Measurements from ENCODE around the gene PIP4K2B.

The PIP4K2B gene

GRCh38 chr17:38815576-38816193, 16.3 kb upstream of the PIP4K2B start:
- Mint-ChIP-seq H3K9me3 (no peaks in the 10 kb centered on the region), H3K4me3 (no peak overlapping the region), H3K27me3 (ENCODE audit: low read depth) (no peaks in the 10 kb centered on the region), H3K27ac (no peak overlapping the region), H3K36me3 (ENCODE audit: low read depth) (peaks cover 39% of the 10 kb centered on the region), H3K4me1 (no peaks in the 10 kb centered on the region)
- TF ChIP-seq CTCF (IDR thresholded peaks at IDR 0.05; ENCODE audit: unreplicated experiment in 3 of 3), result peak; percentile 15 to 22 (median 21)

GRCh38 chr17:38809828-38810227, 10.5 kb upstream of the PIP4K2B start:
- Mint-ChIP-seq H3K36me3 (ENCODE audit: low read depth) (peaks cover 60% of the 10 kb centered on the region), H3K27me3 (ENCODE audit: low read depth) (no peaks in the 10 kb centered on the region), H3K27ac (no peak overlapping the region), H3K9me3 (no peaks in the 10 kb centered on the region), H3K4me3 (no peak overlapping the region), H3K4me1 (no peaks in the 10 kb centered on the region)
- no peak for TF ChIP-seq CTCF (IDR thresholded peaks at IDR 0.05; ENCODE audit: unreplicated experiment in 3 of 3)

- no peak for TF ChIP-seq CTCF (IDR thresholded peaks at IDR 0.05; ENCODE audit: unreplicated experiment in 3 of 3)
- Mint-ChIP-seq H3K4me1 (peaks cover 31% of the 10 kb centered on the region), H3K27me3 (ENCODE audit: low read depth) (no peaks in the 10 kb centered on the region), H3K27ac (peak overlapping the region; percentile 66 to 93 (median 92)), H3K9me3 (no peaks in the 10 kb centered on the region), H3K4me3 (peak overlapping the region; percentile 83 to 85 (median 84)), H3K36me3 (ENCODE audit: low read depth) (peaks cover 60% of the 10 kb centered on the region)
These were observed 943 bp upstream of the PIP4K2B start for GRCh38 chr17:38800237-38800760.

GRCh38 chr17:38798614-38799500, 499 bp downstream of the PIP4K2B start:
- H3K4me1 Mint-ChIP-seq, result peaks cover 31% of the 10 kb centered on the region
- TF ChIP-seq CTCF (IDR thresholded peaks at IDR 0.05; ENCODE audit: unreplicated experiment in 3 of 3), result no peak
- no peaks in the 10 kb centered on the region for H3K9me3 Mint-ChIP-seq
- H3K36me3 Mint-ChIP-seq (ENCODE audit: low read depth), result peaks cover 61% of the 10 kb centered on the region
- H3K27me3 Mint-ChIP-seq (ENCODE audit: low read depth), result no peaks in the 10 kb centered on the region
- peak overlapping the region; percentile 96 to 99 (median 99) for H3K27ac Mint-ChIP-seq
- H3K4me3 Mint-ChIP-seq, result peak overlapping the region; percentile 97 to 100 (median 98)

GRCh38 chr17:38797828-38798227, 1.5 kb downstream of the PIP4K2B start:
- H3K9me3 Mint-ChIP-seq, result no peaks in the 10 kb centered on the region
- H3K27ac Mint-ChIP-seq, result peak overlapping the region; percentile 96 to 99 (median 99)
- peaks cover 54% of the 10 kb centered on the region for H3K36me3 Mint-ChIP-seq (ENCODE audit: low read depth)
- no peak for TF ChIP-seq CTCF (IDR thresholded peaks at IDR 0.05; ENCODE audit: unreplicated experiment in 3 of 3)
- no peaks in the 10 kb centered on the region for H3K27me3 Mint-ChIP-seq (ENCODE audit: low read depth)
- H3K4me1 Mint-ChIP-seq, result peaks cover 31% of the 10 kb centered on the region
- H3K4me3 Mint-ChIP-seq, result peak overlapping the region; percentile 97 to 100 (median 98)
